COLO668 (cell line): Measurements from ENCODE around the gene TMEM184B.

ENCODE experiments used
- DNase-seq: peaks from one replicate; lab custom pipeline; 2025; ENCODE audit not compliant: unreplicated experiment; lab: John Stamatoyannopoulos, UW

TMEM184B gene

DNA sequence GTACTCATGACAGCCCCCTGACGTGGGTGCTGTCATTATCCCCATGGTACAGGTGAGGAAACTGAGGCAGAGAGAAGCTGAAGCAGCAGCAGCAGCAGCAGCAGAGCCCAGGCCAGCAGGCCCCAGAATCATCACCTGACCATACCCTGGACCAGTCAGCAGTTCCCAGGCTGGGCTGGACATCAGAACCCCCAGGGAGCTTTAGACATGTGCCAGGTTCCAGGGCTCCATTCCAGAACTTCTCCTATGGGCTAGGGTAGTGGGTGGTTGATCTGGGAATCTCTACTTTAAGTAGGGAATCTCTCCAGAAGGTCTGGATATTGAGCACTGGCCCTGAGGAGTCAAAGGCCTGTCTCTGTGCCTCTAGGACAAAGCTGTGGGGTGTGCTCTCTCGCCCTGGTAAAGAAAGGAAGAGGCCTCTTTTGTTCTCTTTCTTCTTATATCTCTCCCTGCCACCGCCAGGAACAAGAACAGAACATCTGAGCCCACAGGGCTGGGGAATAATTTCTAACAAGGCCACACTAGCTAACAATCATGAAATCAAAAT, 44.4 kb downstream of the TMEM184B start:
- no peak for DNase-seq

DNA sequence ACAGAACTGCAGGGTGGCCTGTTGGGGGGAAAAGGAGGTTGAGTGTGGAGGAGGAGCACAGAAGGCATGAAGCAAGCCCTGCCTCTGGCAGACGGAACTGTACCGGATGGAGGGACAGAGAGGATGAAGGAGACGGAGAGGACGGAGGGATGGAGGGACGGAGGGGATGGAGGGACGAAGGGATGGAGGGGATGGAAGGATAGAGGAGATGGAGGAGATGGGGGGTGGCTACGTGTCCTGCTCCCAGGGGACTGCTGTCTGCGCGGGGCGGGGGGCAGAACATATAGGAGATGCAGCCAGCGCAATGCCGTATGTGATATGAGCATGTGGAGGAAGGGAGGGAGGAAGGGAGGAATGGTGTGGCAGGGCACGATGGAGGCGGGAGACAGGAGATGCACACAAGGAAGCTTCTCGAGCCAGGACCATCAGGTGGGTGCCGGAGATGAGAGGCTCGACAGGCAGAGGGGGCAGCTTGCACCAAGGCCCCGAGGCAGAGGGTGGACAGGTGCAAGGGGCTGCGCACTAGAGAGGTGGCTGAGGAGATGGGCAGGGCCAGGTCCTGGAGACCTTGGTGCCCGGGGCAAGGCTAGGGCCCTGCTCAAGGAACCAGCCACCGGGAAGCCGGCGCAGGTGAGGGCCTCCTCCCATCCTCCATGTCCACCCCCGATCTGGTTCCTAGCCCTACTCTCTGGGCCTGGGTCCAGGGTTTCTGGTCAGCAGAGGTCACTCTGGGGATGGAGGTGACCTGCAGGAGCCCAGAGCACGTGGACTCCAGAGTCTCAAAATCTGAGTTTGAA, 45.8 kb downstream of the TMEM184B start:
- no peak for DNase-seq

DNA sequence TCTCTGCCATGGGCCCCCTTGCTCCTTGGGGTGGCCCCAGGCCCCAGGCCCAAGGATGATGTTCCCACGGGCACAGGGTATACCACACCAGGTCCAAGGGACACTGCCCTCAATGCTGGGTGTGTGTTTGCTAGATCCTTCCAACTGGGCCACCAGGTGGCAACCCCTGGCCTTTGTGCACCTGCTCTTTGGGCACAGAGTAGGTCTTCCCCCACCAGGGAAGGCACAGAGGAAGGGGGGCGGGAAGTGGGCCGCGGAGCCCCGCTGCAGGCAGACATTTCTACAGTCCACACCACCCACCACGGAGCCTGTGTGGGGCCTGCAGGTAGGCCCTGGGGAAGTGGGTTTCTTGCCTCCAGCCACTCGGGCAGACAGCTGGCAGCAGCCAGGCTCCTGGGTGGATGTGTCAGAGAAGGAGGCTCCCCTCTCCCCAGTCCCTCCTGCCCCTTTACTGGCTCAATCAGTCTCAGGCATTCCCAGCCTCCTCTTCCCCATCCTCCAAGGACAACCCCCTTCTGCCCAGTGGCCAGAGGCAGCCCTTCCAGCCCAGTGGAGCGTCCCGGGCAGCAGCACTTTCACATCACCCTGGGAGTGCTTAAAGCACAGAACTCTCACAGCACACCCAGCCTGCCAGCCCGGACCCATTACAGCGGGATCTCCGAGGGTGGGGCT, 49.4 kb downstream of the TMEM184B start:
- DNase-seq = peak; percentile 14

DNA sequence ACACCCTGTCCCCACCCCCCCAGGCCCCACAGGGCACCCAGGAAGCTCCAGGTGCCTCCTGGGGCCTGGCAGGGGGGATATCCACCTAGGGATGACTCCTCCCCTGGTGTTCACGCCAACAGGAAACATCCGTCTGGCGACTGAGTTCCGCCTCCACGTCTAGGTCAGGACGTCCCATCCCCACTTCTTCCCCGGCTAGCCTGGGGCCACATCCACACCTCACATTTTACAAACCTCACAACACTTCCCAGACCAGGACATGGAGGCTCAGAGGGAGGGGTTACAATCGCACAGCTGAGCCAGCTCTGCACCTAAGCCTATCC, 50.1 kb downstream of the TMEM184B start:
- no peak for DNase-seq

DNA sequence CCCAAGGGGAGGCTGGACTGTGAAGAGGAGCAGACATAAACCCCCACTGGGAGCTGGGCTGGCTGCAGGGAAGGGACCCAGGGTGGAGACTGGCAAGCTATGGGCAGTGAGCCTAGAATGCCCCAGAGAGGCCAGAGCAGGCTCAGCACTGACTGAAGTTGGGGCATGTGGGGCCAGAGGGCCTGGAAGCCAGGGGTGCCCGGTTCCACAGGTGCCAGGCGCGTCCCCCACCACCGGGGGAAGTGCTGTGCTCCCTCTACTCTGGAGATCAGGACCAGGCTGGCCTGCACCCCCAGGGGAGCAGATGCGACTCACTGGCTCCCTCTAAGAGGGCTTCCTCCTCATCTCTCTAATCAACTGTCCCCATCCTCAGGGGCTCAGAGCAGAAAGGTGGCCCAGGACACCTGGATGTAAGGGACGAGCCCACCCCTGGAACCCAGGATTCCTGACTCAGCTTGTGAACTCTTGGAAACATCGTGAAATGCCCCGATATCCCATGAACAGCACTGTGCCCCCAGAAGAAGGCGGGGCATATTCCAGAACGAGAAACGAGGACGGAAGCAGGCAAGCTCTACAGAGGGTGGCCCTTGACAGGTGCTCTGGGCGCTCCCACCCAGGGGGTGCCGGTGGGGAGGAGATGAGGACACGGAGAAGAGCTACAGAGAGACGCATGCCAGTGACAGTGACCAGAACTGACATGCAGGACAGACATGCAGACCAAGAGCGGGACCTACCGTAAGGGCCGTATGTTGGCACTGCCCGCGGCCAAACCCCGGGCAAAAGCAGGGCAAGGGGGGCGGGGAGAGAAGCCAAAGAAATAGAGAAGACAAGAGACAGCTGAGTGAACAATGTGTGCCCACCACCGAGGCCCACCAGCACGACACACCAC, 50.7 kb downstream of the TMEM184B start:
- DNase-seq = no peak

DNA sequence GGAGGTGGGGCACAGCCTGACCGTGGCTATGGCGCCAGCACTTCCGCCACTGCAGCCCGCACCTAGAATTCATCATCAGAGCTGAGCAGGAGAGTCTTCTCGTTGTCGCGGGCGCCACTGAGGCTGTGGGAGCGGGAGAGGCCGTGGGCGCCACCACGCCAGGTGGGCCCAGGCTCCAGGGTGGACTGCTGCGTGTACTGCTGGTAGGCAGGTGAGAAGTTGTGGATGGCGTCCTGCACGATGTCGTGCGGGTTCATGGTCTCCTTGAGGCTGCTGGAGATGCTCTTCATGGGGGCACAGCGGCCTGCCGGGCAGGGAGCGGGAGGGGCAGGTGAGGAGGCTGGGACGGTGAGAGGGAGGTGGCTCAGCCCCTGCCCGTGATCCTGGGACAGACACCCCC, 51.4 kb downstream of the TMEM184B start:
- no peak for DNase-seq

DNA sequence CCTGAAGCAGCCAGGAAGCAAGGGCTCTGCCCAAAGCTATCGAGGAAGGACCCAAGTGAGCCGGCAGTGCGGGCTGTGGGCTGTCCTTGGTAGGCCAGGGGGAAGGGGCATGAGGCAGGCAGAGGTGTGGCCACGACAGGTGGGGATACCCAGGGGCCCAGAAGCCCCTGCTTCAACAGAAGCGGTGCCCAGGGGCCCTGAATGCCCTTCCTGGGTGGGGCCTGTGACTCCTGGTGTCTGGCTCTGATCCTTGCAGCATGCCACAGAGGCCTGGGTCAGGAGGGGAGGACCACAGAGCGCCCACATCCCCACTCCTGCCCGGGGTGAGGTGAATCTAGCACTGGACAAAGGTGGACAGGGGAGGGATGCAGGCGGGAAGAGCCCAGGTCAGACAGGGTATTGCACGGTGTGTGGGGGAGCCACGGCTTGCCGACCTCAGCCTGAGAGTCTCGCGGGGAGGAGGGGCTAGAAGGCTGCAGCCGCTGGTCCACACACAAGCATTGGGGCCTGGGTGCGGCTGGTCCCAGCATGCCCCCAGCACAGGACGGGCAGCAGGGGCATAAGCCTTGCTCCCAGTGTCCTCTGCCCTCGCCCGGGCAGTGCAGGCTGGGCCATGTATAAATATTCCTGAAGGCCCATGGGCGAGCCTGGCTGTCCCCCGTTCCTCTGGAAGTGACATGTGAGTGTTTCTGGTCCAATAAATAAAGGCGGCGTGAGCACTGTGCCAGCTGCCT, 52.0 kb downstream of the TMEM184B start:
- DNase-seq = no peak

DNA sequence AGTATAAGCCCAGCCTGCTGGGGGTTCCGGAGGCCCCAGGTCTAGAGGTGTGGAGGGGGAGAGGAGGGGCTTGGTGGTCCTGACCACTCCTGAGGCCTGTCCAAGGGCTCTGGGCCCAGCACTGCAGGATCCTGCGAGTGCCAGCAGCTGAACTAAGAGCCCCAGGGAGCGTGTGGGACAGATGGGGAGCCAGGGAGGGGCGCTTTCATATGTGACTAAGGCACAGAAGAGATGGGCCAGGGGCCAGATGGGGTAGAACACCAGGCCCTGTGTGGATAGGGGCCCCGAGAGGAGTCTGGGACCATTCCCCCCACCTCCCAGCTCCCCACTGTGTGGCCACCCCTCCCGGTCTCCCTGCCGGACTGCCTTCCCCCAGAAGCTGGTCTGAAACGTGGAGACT, 52.6 kb downstream of the TMEM184B start:
- DNase-seq = no peak

DNA sequence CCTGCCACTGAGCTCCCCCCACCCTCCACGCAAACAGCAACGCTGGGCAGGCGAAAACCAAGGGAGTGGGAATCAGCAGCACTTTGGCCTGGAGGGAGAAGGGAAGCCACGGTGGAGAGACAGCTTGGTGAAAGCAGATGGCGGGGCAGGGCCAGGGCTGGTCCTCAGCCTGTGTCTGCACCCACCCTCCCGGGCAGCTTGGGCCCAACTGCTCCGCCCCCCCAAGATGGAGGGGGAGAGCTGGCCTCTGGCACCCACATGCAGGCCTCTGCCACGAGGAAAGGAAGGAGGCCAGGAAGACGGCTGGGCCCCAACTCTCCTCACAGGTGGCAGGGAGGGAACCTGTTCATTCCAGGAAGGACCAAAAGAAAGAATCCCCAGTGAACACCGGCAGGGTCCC, 53.2 kb downstream of the TMEM184B start:
- DNase-seq = no peak

DNA sequence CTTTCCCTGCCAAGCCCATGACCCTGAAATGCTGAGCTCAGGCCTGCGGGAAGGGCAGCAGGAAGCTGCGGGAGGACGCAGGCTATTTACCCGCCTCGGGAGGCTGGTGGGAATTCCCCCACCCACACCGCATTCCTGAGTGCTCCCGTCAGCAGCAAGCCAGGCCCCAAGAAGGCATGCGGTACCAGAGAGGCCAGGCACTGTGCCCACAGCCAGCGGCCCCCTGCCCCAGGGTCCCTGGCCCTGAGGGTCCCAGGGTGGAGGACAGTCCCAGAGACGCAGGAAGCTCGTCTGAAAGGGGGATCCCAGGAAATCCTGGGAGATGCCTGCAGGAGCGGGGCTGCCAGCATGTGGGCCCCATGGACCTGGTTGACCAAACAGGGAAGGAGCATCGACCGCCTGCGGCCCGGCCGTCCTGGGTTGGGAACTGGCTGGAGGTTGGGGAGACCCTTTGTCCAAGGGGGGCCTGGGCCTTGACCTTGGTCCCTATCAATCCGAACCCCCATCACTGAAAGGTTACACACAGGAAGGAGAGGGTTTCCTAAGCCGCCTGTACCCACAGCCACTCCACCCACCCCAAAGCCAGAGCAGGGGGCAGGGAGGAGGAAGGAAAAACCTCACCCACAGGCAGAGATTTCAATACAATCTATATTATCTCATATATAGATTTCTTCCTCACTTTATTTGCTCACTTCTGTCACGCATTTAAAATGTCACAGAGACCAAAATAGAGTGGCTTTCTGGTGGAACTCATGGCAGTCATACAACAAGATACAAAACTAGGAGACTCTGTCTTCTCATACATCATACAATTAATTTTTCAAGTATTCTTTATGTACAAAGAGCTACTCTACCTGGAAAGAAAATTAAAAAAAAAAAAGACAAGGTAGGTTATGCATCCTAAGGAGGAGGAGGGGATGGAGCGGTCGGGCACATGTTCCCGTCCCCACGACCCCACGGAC, 53.9 kb downstream of the TMEM184B start:
- peak; percentile 61 for DNase-seq

DNA sequence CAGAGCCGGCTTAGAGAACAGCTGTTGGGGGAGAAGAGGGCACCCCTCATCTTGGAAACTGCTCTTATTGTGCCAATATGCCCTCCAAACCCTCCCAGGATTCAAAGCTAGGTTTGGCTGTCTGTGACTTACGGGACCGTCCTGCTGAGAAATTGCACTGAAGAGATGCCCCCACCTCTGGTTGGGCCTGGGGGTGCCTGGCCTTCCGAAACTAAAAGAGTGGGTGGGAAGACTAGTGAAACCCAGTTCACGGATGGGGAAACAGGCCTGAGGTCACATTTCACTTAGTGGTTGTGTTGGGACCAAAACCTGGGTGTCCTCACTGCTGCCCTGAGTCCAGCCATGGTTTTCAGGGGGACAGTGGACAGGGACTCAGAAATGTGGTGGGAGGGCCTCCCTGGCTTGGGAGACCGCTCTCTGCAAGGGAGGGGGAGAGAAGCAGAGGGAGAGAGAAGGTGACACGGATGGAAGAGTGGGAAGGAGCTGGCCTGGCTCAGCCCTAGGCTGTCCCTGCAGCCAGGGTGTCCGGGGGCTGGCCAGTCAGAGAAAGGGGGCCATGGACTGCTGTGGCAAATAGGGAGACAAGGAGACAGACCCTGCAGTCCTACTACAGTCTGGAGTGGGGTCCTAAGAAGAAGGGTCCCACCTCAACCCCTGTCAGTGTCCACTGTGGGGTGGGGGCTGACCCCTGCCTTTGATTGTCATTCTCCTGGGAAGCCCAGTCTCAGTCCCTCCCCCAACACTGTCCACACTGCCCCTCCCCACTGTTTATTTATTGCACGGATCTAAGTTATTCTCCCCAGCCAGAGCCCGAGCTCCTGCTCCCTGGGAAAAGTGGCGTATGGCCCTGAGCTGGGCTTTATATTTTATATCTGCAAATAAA, 57.4 kb downstream of the TMEM184B start:
- DNase-seq = no peak

DNA sequence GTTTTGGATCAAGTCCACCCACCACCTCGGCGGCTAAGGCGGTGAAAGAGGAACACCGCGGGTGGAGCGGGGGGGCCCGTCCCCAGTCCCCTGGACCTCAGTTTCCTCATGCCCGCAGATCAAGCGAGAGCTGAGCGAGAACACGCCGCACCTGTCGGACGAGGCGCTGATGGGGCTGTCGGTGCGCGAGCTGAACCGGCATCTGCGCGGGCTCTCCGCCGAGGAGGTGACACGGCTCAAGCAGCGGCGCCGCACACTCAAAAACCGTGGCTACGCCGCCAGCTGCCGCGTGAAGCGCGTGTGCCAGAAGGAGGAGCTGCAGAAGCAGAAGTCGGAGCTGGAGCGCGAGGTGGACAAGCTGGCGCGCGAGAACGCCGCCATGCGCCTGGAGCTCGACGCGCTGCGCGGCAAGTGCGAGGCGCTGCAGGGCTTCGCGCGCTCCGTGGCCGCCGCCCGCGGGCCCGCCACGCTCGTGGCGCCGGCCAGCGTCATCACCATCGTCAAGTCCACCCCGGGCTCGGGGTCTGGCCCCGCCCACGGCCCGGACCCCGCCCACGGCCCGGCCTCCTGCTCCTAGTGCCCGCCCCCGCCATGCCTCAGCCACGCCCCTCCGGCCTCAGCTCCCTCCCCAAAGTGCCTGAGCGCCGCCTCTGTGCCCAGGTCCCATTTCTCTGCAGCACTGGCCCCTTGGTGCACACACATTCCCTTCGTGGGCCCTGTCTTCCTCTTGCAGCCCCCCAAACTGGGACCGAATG, 58.3 kb downstream of the TMEM184B start:
- DNase-seq = peak; percentile 30

DNA sequence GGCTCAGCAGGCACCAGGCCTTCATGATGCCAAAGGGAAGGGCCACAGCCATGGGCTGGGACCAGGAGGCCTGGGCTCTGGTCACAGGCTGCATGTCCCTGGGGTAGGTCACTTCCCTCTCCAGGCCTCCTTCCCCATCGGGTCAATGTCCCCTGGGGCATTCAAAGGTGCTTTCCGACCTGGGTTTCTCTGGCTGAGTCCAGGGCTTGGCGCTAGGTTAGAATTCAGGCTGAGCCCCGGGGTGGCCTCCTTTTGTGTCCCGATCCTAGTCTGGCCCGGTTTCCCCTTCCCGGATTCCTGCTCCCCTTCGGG, 58.9 kb downstream of the TMEM184B start:
- DNase-seq = no peak

DNA sequence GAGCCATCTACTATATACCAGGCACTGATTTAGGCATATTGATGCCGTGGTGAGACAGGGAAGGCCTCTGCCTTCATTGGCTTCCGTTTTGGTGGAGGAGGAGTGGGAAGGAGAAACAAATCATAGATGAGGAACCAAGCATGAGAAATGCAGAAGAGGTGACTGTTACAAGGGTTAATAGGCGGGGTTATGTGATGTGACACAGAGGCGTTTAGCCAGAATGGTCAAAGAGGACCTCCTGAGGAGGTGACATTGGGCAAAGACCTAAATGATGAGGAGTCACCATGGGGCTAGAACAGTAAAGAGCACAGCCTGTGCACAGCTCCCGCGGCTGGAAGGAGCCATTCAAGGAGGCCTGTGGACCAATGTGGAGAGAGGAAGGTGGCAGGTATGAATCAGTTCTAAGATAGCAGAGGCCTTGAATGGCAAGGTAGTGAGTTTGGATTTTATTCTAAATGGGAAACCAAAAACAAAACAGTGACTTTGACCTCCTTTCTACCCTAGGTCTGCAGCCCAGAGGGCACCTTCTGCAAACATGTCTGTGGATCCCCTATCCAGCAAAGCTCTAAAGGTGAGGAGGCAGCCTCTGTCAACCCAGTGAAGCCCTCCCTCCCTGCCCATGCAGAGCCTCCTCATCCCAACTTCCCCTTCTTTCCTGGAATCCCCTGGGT, 59.4 kb downstream of the TMEM184B start:
- DNase-seq = no peak

DNA sequence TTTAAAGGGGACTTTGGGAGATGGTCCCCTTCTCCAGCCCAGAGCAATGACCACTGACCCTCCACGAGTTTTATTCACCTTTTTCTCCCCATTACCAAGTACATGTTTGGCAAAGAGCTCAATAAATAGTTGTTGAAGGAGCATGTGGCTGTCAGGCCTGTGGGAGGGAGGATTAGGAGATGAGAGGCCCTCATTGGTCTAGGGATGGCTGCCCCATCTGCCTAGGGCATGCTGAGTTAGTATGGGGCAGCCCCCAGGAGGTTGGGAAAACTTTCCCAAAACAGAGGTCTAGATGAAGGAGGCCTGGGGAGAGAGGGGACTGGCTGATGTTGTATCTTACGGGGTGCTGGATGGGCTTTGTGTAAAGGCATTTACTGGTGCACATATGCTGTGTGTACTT, 60.4 kb downstream of the TMEM184B start:
- DNase-seq = no peak

DNA sequence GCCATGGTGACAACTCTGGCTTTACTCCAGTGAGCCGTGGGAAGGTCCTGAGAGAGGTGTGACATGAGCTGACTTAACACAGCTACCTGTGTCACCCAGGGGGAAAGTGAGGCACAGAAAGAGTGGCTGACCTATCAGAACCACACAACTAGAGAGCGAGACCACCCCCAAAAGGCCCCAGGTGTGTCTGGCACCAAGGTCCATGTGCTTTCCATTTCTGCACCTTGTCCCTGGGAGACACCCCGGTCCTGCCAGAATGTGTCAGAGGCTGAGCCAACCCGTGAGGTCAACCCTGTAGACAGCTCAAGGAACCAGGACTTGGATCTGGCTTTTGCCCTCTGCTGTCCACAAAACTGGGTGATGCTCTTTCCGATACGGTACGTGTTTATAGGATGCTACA, 61.3 kb downstream of the TMEM184B start:
- DNase-seq = no peak

DNA sequence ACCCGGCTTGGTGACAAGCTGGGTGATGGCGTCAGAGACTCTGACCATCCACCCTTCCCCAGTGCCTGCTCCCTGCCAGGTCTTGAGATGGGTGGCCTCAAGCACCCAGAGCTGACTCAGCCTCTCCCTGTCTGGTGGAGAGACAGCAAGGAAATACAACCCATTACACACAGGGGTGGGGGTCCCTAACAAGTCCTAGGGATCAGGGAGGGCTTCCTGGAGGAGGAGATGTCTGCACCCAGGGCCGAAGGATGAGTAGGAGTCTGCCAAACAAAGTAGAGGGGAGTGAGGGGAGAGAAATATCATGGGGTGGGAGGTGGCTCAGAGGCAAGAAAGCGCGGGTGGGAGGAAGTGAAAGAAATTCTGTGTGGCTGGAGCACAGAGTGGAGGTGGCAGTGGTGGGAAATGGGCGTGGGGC, 64.2 kb downstream of the TMEM184B start:
- no peak for DNase-seq
